Measurements from ENCODE around the gene CEACAM21.

Gene CEACAM21

GRCh38 chr19:41584260-41584810, 8.4 kb downstream of the CEACAM21 start:
- H3K27ac ChIP-seq = no peak overlapping the region
- no peak overlapping the region for H3K4me3 ChIP-seq
- DNase-seq (ENCODE audit: low spot score) = no peak
- TF ChIP-seq CTCF (IDR thresholded peaks at IDR 0.05) = no peak

- TF ChIP-seq CTCF (IDR thresholded peaks at IDR 0.05) = no peak
- Histone ChIP-seq H3K27ac (no peak overlapping the region), H3K4me3 (no peak overlapping the region)
- DNase-seq (ENCODE audit: low spot score) = no peak
These were observed 9.0 kb downstream of the CEACAM21 start for GRCh38 chr19:41584931-41585330.

- no peak for TF ChIP-seq CTCF (IDR thresholded peaks at IDR 0.05)
- Histone ChIP-seq H3K27ac (no peak overlapping the region), H3K4me3 (no peak overlapping the region)
- DNase-seq (ENCODE audit: low spot score) = no peak
These were observed 10.1 kb downstream of the CEACAM21 start for GRCh38 chr19:41586064-41586463.

GRCh38 chr19:41587101-41587837, 11.3 kb downstream of the CEACAM21 start:
- no peak for DNase-seq (ENCODE audit: low spot score)
- no peak for TF ChIP-seq CTCF (IDR thresholded peaks at IDR 0.05)

GRCh38 chr19:41587838-41588210, 11.9 kb downstream of the CEACAM21 start:
- TF ChIP-seq CTCF (IDR thresholded peaks at IDR 0.05) = no peak
- H3K4me3 ChIP-seq = no peak overlapping the region
- H3K27ac ChIP-seq = no peak overlapping the region
- DNase-seq (ENCODE audit: low spot score) = no peak

More at GRCh38 chr19:41587101-41587837, 11.3 kb downstream of the CEACAM21 start:
- Histone ChIP-seq H3K4me3 (no peak overlapping the region), H3K27ac (no peak overlapping the region)

- no peak overlapping the region for H3K27ac ChIP-seq
- no peak overlapping the region for H3K4me3 ChIP-seq
- no peak for TF ChIP-seq CTCF (IDR thresholded peaks at IDR 0.05)
- no peak for DNase-seq (ENCODE audit: low spot score)
These were observed 12.7 kb downstream of the CEACAM21 start for GRCh38 chr19:41588497-41589209.

All from coronary artery (tissue), 2 donors.